HepG2 (cell line): ENCODE measurements around the gene PTCD1. TPM values are rescaled to one million over a fixed set of nuclear protein-coding genes. Genes with fewer than 3 reads are reported as not detected.

Experiments
- ATAC-seq: fragments of 200-7000 bp; cut with Tn5 transposase; 3 replicates; pipeline ENCODE4 v1.9.1; 2020; ENCODE audit warnings: mild to moderate bottlenecking, moderate library complexity
- BruUV-seq: library from RNA; stranded (reverse); fragments of 400-500 nt; replicated peaks from 2 replicates; lab custom pipeline; 2021; lab: Mats Ljungman, UMichigan
- CTCF ChIA-PET: fragments of 300-600 bp; formaldehyde crosslinking; extraction: SDS; loops from one replicate; lab custom pipeline; 2021; ENCODE audit warnings: low total read pairs, inconsistent platforms, low intra/inter-chr PET ratio; lab: Yijun Ruan, JAX
- POLR2A ChIA-PET: fragments of 350-600 bp; sonication (Branson Sonifier 250); formaldehyde crosslinking; loops from one replicate; lab custom pipeline; 2020; ENCODE audit warnings: antibody characterized with exemption, inconsistent platforms; lab: Yijun Ruan, JAX
- DNase-seq: peaks from one replicate; pipeline ENCODE4 v3.0.0-alpha.2; 2015; ENCODE audit warnings: low spot score
- FAIRE-seq: peaks from 3 replicates; lab custom pipeline; 2011; peaks lifted over from hg19 to GRCh38; lab: Jason Lieb, UNC
- H2AFZ ChIP-seq: one replicate; pipeline ENCODE4 v1.6.1; 2011; ENCODE audit warnings: low read length, inconsistent platforms
- H3K27ac ChIP-seq: fragments of 300-600 bp; 3 replicates; pipeline ENCODE4 v1.8.0; 2011; ENCODE audit warnings: mixed run types, mild to moderate bottlenecking, mixed read lengths, low read length, inconsistent platforms; ENCODE audit not compliant: insufficient read depth; ENCODE audit errors: extremely low read length
- H3K27me3 ChIP-seq, 2 experiments: fragments of 200-600 bp in 1 of 2; 2 replicates in 1 of 2; 3 replicates in 1 of 2; pipeline versions ENCODE4 v1.6.0 to v1.8.0; 2011; ENCODE audit warnings: low read length in 2 of 2, mild to moderate bottlenecking in 2 of 2, moderate library complexity in 2 of 2, inconsistent platforms in 1 of 2; ENCODE audit not compliant: insufficient read depth in 2 of 2, control insufficient read depth in 1 of 2
- H3K36me3 ChIP-seq, 2 experiments: fragments of 200-600 bp in 1 of 2; replicated peaks in 1 of 2; 2 replicates in 1 of 2; 3 replicates in 1 of 2; pipeline versions ENCODE4 v1.5.1 to v1.8.0; 2011; ENCODE audit warnings: low read length in 2 of 2, inconsistent platforms in 1 of 2; ENCODE audit not compliant: insufficient read depth in 2 of 2, control insufficient read depth in 1 of 2
- H3K4me1 ChIP-seq: 2 replicates; pipeline ENCODE4 v1.5.1; 2012; ENCODE audit warnings: low read length, inconsistent platforms; ENCODE audit not compliant: insufficient read depth
- H3K4me2 ChIP-seq: 2 replicates; pipeline ENCODE4 v1.6.0; 2011; ENCODE audit warnings: low read depth, low read length, inconsistent platforms
- H3K4me3 ChIP-seq, 3 experiments: fragments of 200-600 bp in 1 of 3; sonication (generic), shearing (Covaris generic) in 1 of 3; replicated peaks in 1 of 3; 2 replicates each; pipeline ENCODE4 v1.5.1; 2011 to 2016; ENCODE audit warnings: low read length in 3 of 3, inconsistent platforms in 2 of 3, low read depth in 2 of 3, mild to moderate bottlenecking in 2 of 3, control low read depth in 1 of 3, mixed read lengths in 1 of 3; ENCODE audit not compliant: insufficient read depth in 1 of 3
- H3K79me2 ChIP-seq: one replicate; pipeline ENCODE4 v1.6.1; 2011; ENCODE audit warnings: low read length, inconsistent platforms; ENCODE audit not compliant: insufficient read depth
- H3K9ac ChIP-seq: 2 replicates; pipeline ENCODE4 v1.6.0; 2011; ENCODE audit warnings: mild to moderate bottlenecking, low read depth, low read length, inconsistent platforms; ENCODE audit not compliant: insufficient read depth
- H3K9me3 ChIP-seq: 2 replicates; pipeline ENCODE4 v1.5.1; 2012; ENCODE audit warnings: mild to moderate bottlenecking, low read length
- H4K20me1 ChIP-seq: 2 replicates; pipeline ENCODE4 v1.6.0; 2011; ENCODE audit warnings: inconsistent platforms, mild to moderate bottlenecking, low read length, moderate library complexity; ENCODE audit not compliant: insufficient read depth
- ATAD3A ChIP-seq: sonication (generic); formaldehyde crosslinking; IDR thresholded peaks from 2 replicates; pipeline ENCODE4 v1.4.0; 2020; ENCODE audit warnings: missing genetic modification reagents
- CBFB ChIP-seq: sonication (generic); formaldehyde crosslinking; IDR thresholded peaks from 2 replicates; pipeline ENCODE4 v1.4.0; 2020; ENCODE audit warnings: missing genetic modification reagents
- FOSL1 ChIP-seq: sonication (generic); formaldehyde crosslinking; IDR thresholded peaks from 2 replicates; pipeline ENCODE4 v1.9.0; 2021; ENCODE audit warnings: missing genetic modification reagents, borderline replicate concordance
- HNF4A ChIP-seq: sonication (generic); formaldehyde crosslinking; IDR thresholded peaks from 2 replicates; pipeline ENCODE4 v1.4.0; 2020; ENCODE audit warnings: missing genetic modification reagents
- IKZF1 ChIP-seq: fragments of 450-650 bp; IDR thresholded peaks from 2 replicates; pipeline ENCODE4 v1.7.1; 2016
- KMT2B ChIP-seq: IDR thresholded peaks from 2 replicates; pipeline ENCODE4 v1.6.1; 2016; ENCODE audit warnings: missing genetic modification reagents, missing compliant biosample characterization
- RAD51 ChIP-seq: fragments of 450-650 bp; IDR thresholded peaks from 2 replicates; pipeline ENCODE4 v1.6.1; 2016; ENCODE audit warnings: borderline replicate concordance
- SKI ChIP-seq: fragments of 450-650 bp; IDR thresholded peaks from one replicate; pipeline ENCODE4 v1.6.1; 2018; ENCODE audit warnings: mild to moderate bottlenecking; ENCODE audit not compliant: partially characterized antibody
- TAF1 ChIP-seq: sonication (generic); formaldehyde crosslinking; IDR thresholded peaks from 2 replicates; pipeline ENCODE4 v1.4.0; 2020; ENCODE audit warnings: missing genetic modification reagents
- TBX2 ChIP-seq: sonication (generic); formaldehyde crosslinking; IDR thresholded peaks from 2 replicates; pipeline ENCODE4 v1.5.0; 2020; ENCODE audit warnings: missing genetic modification reagents, mild to moderate bottlenecking, borderline replicate concordance
- TGIF2 ChIP-seq: IDR thresholded peaks from 2 replicates; pipeline ENCODE4 v1.6.1; 2016; ENCODE audit warnings: control low read depth, missing compliant biosample characterization
- ZNF296 ChIP-seq: sonication (generic); formaldehyde crosslinking; conservative IDR thresholded peaks from 2 replicates; pipeline ENCODE4 v1.5.0; 2020; ENCODE audit warnings: mild to moderate bottlenecking, missing genetic modification reagents
- ZNF629 ChIP-seq: sonication (generic); formaldehyde crosslinking; conservative IDR thresholded peaks from 2 replicates; pipeline ENCODE4 v1.5.0; 2020; ENCODE audit warnings: missing genetic modification reagents
- ZNF768 ChIP-seq: sonication (generic); formaldehyde crosslinking; IDR thresholded peaks from 2 replicates; pipeline ENCODE4 v1.4.0; 2020; ENCODE audit warnings: missing genetic modification reagents
- ZNF792 ChIP-seq: IDR thresholded peaks from 2 replicates; pipeline ENCODE4 v1.6.1; 2016
- whole genome bisulfite sequencing: methylation state at CpG from one replicate; pipeline ENCODE4 v1.1.6; 2017; ENCODE audit warnings: low lambda C conversion rate; 5-methylcytosine and 5-hydroxymethylcytosine counted together
- in situ Hi-C: cut with HindIII; loops from 2 replicates; pipeline ENCODE4 v1.10.0; 2017; ENCODE audit warnings: low pct_unique_long_range_greater_than_20kb; ENCODE audit not compliant: extremely low pct_ligation_motif_present
- intact Hi-C: fragments of 100-400 bp; cut with micrococcal nuclease; formaldehyde crosslinking; loops from one replicate; pipeline ENCODE4 v1.10.0; 2022; ENCODE audit not compliant: unreplicated experiment
- polyA plus RNA-seq, 8 experiments: library from polyadenylated mRNA; depleted of rRNA in 3 of 8; stranded (reverse) in 7 of 8; unstranded in 1 of 8; fragments of >200 nt; fragmentation: Illumina TruSeq in 4 of 8; extraction: Trizol in 4 of 8; gene quantifications; 2 replicates each; pipeline versions ENCODE4 v1.2.1 to v1.2.3, GENCODE V29; 2011 to 2016; ENCODE audit warnings: low read depth in 4 of 8, missing spikeins in 1 of 8, mixed read lengths in 1 of 8; ENCODE audit not compliant: insufficient read depth in 1 of 8
- total RNA-seq, 5 experiments: library from RNA; depleted of rRNA; stranded (reverse); fragments of >200 nt; fragmentation: Illumina TruSeq; extraction: Trizol; gene quantifications; 2 replicates each; pipeline ENCODE4 v1.2.3, GENCODE V29; 2016; ENCODE audit warnings: low read depth in 1 of 5
- TF ChIP-seq, protein P1 (sequence below): sonication (generic); formaldehyde crosslinking; IDR thresholded peaks from 2 replicates; pipeline ENCODE4 v1.5.0; 2020; ENCODE audit warnings: missing genetic modification reagents, mild to moderate bottlenecking, borderline replicate concordance
- TF ChIP-seq, protein P2 (sequence below): sonication (generic); formaldehyde crosslinking; IDR thresholded peaks from 2 replicates; pipeline ENCODE4 v1.5.1; 2020; ENCODE audit warnings: mild to moderate bottlenecking, missing genetic modification reagents, borderline replicate concordance
- TF ChIP-seq, protein P3 (sequence below): IDR thresholded peaks from 2 replicates; pipeline ENCODE4 v1.6.1; 2018; ENCODE audit warnings: missing genetic modification reagents

PTCD1 gene
- total and polyA plus RNA-seq, 2 of the 13 experiments (the other 11 are each of a cell fraction or from before 2014, with no cell fraction given): 3.0 to 8.4 TPM

DNA sequence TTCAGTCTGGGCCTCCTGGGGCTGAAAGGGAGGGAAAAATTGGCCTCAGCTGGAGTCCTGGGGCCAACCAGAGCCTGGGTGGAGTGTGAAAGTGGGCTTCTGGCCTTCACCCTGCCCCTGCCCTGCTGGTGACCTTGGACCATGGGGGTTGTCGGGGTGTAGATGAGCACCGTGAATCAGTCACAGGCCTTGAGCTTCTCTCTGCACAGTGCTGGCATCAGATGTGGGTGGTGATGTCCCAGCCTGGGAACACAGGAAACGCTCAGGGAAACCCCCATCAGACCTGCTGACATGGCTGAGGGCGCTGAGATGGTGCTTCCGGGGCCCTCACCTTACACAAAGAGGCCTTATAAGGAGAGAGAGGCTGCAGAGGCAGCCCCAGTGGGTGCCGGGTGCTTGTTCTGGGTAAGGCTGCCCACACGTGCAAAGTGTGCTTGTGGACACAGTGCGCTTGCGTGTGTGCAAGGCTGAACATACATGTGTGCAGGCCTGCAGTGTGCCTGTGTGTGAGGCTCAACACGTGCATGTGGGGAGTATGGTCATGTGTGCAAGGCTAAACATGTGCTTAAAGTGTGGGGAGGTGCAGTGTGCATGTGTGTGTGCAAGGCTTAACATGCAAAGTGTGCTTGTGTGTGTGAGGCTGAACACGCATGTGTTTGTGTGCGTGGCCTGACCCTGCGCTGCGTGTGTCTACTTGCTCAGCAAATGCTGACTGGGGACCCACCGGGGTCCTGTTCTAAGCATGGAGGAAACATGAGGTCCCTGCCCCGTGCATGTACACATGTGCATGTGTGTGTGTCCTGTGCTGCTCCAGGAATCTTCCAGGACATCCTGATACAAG lies 57.6 kb downstream of the PTCD1 start:
- FAIRE-seq (no peak), ATAC-seq (peak; percentile 79), DNase-seq (peak; percentile 72)
- H2AFZ ChIP-seq: no peak overlapping the region
- BruUV-seq: no TSS peak
- ChIA-PET POLR2A (interaction anchor here (0.5 to 2.3 kb wide), 5 partner anchors 9 to 92 kb away, joined by 3 to 9 read pairs (median 4); partner anchors contain the start of genes BUD31 and PDAP1), CTCF (no interaction called here)
- intact Hi-C loops: no loop called here
- H3K36me3 ChIP-seq: 0 out of 5 replicates have a peak, but pooled peaks cover 1 to 8% of the 10 kb centered on the region in 2 experiments
- no peaks in the 10 kb centered on the region for H3K27me3 ChIP-seq
- peak overlapping the region; percentile 86 for H3K4me2 ChIP-seq
- peak overlapping the region; percentile 91 for H3K27ac ChIP-seq
- in situ Hi-C loops: no loop called here
- H4K20me1 ChIP-seq: peaks cover 9% of the 10 kb centered on the region; the same call in 1 of the 2 replicates
- peak overlapping the region in 1 of 3 experiments; percentile 51; a peak in 1 of 6 replicates for H3K4me3 ChIP-seq
- peak overlapping the region; percentile 63 for H3K9ac ChIP-seq
- H3K4me1 ChIP-seq: peaks cover 44% of the 10 kb centered on the region
- no peaks in the 10 kb centered on the region for H3K9me3 ChIP-seq
- 24% methylated on average over 12 of the region's 16 CpGs for WGBS
- peaks cover 25% of the 10 kb centered on the region for H3K79me2 ChIP-seq
- 0 out of 2 replicates have a peak, but pooled peaks have one; percentile 7 for TF ChIP-seq ZNF629
- TF ChIP-seq ZNF792 (CRISPR knock-in tag): no peak
- no peak for TF ChIP-seq FOSL1 (CRISPR knock-in tag)
- peak; percentile 74 for TF ChIP-seq HNF4A (CRISPR knock-in tag)
- TF ChIP-seq SKI: no peak
- no peak for TF ChIP-seq RAD51
- TF ChIP-seq ZNF768: 0 out of 2 replicates have a peak, but pooled peaks have one; percentile 8
- TF ChIP-seq IKZF1: no peak
- TF ChIP-seq TGIF2 (CRISPR knock-in tag): no peak
- TF ChIP-seq, protein P1, sequence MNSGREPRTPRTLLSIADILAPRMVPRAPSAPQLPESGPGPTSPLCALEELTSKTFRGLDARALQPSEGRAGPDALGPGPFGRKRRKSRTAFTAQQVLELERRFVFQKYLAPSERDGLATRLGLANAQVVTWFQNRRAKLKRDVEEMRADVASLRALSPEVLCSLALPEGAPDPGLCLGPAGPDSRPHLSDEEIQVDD: no peak
- TF ChIP-seq CBFB: no peak
- TF ChIP-seq ATAD3A: no peak
- TF ChIP-seq ZNF296 (CRISPR knock-in tag): no peak
- TF ChIP-seq TBX2: no peak
- TF ChIP-seq, protein P2, sequence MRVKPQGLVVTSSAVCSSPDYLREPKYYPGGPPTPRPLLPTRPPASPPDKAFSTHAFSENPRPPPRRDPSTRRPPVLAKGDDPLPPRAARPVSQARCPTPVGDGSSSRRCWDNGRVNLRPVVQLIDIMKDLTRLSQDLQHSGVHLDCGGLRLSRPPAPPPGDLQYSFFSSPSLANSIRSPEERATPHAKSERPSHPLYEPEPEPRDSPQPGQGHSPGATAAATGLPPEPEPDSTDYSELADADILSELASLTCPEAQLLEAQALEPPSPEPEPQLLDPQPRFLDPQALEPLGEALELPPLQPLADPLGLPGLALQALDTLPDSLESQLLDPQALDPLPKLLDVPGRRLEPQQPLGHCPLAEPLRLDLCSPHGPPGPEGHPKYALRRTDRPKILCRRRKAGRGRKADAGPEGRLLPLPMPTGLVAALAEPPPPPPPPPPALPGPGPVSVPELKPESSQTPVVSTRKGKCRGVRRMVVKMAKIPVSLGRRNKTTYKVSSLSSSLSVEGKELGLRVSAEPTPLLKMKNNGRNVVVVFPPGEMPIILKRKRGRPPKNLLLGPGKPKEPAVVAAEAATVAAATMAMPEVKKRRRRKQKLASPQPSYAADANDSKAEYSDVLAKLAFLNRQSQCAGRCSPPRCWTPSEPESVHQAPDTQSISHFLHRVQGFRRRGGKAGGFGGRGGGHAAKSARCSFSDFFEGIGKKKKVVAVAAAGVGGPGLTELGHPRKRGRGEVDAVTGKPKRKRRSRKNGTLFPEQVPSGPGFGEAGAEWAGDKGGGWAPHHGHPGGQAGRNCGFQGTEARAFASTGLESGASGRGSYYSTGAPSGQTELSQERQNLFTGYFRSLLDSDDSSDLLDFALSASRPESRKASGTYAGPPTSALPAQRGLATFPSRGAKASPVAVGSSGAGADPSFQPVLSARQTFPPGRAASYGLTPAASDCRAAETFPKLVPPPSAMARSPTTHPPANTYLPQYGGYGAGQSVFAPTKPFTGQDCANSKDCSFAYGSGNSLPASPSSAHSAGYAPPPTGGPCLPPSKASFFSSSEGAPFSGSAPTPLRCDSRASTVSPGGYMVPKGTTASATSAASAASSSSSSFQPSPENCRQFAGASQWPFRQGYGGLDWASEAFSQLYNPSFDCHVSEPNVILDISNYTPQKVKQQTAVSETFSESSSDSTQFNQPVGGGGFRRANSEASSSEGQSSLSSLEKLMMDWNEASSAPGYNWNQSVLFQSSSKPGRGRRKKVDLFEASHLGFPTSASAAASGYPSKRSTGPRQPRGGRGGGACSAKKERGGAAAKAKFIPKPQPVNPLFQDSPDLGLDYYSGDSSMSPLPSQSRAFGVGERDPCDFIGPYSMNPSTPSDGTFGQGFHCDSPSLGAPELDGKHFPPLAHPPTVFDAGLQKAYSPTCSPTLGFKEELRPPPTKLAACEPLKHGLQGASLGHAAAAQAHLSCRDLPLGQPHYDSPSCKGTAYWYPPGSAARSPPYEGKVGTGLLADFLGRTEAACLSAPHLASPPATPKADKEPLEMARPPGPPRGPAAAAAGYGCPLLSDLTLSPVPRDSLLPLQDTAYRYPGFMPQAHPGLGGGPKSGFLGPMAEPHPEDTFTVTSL: no peak
- TF ChIP-seq KMT2B (CRISPR knock-in tag): no peak
- TF ChIP-seq TAF1 (CRISPR knock-in tag): no peak
- TF ChIP-seq, protein P3, sequence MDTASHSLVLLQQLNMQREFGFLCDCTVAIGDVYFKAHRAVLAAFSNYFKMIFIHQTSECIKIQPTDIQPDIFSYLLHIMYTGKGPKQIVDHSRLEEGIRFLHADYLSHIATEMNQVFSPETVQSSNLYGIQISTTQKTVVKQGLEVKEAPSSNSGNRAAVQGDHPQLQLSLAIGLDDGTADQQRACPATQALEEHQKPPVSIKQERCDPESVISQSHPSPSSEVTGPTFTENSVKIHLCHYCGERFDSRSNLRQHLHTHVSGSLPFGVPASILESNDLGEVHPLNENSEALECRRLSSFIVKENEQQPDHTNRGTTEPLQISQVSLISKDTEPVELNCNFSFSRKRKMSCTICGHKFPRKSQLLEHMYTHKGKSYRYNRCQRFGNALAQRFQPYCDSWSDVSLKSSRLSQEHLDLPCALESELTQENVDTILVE (CRISPR knock-in tag): no peak
